Peyer's patch (tissue), 4 donors: ENCODE measurements around the gene TBPL2.

Source experiments
- POLR2A ChIP-seq, 2 donors: fragments of 450-650 bp; IDR thresholded peaks; one replicate each; pipeline ENCODE4 v1.5.1; 2017; ENCODE audit warnings: antibody characterized with exemption in 2 of 2, mild to moderate bottlenecking in 2 of 2, moderate library complexity in 2 of 2
- TF ChIP-seq, protein P1 (sequence below), 6 experiments: fragments of 450-650 bp in 4 of 6; fragments of 200-600 bp in 2 of 6; sonication (generic) in 1 of 6; IDR thresholded peaks; one replicate each; pipeline ENCODE4 v1.5.1; 2017 to 2019; ENCODE audit warnings: antibody characterized with exemption in 6 of 6, mild to moderate bottlenecking in 3 of 6, moderate library complexity in 1 of 6

DNA sequence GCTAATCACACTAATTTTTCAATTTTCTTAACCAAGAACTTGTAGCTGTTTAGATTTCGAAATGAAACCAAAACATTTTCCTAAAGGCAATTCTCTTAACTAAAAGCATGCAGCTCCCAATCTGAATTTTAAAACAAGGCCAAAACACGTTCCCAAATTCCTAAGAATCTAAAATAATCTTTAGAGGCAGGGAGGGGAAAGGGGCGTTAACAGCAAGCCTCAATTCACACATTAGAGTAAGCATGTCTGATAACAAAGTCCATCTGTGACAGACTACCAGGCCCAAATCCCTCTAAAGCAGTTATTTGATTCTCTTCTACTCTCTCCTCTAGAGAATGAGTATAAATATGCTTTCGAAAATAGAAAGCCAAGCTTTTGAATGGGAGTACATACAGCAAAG, 29.5 kb downstream of the TBPL2 start:
- TF ChIP-seq, protein P1, sequence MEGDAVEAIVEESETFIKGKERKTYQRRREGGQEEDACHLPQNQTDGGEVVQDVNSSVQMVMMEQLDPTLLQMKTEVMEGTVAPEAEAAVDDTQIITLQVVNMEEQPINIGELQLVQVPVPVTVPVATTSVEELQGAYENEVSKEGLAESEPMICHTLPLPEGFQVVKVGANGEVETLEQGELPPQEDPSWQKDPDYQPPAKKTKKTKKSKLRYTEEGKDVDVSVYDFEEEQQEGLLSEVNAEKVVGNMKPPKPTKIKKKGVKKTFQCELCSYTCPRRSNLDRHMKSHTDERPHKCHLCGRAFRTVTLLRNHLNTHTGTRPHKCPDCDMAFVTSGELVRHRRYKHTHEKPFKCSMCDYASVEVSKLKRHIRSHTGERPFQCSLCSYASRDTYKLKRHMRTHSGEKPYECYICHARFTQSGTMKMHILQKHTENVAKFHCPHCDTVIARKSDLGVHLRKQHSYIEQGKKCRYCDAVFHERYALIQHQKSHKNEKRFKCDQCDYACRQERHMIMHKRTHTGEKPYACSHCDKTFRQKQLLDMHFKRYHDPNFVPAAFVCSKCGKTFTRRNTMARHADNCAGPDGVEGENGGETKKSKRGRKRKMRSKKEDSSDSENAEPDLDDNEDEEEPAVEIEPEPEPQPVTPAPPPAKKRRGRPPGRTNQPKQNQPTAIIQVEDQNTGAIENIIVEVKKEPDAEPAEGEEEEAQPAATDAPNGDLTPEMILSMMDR (IDR thresholded peaks at IDR 0.05), result no peak
- no peak for TF ChIP-seq POLR2A (IDR thresholded peaks at IDR 0.05)
